A549 (cell line): ENCODE results near the gene MAP3K9.

Source experiments
- CBX8 ChIP-seq: fragments of 200-600 bp; sonication (generic); IDR thresholded peaks from 2 replicates; pipeline ENCODE4 v1.6.1; 2016
- CEBPB ChIP-seq, 2 experiments: fragments of >200 bp in 1 of 2; sonication (Bioruptor Twin) in 1 of 2; formaldehyde crosslinking in 1 of 2; IDR thresholded peaks; 2 replicates each; pipeline ENCODE4 v1.6.1; 2012 to 2016
- CTCF ChIP-seq: fragments of >200 bp; sonication (Bioruptor Twin); formaldehyde crosslinking; IDR thresholded peaks from 3 replicates; pipeline ENCODE4 v1.5.1; 2016
- GATA3 ChIP-seq: IDR thresholded peaks from 2 replicates; pipeline ENCODE4 v1.6.1; 2012; ENCODE audit warnings: borderline replicate concordance
- HOXA7 ChIP-seq: fragments of 250-450 bp; sonication (Bioruptor Pico); IDR thresholded peaks from 2 replicates; pipeline ENCODE4 v1.5.0; 2020; ENCODE audit warnings: mild to moderate bottlenecking, moderate library complexity
- MAX ChIP-seq: IDR thresholded peaks from 2 replicates; pipeline ENCODE4 v1.6.1; 2012
- PHF8 ChIP-seq: fragments of 200-600 bp; sonication (generic); IDR thresholded peaks from 2 replicates; pipeline ENCODE4 v1.6.1; 2016; ENCODE audit warnings: low read depth, mild to moderate bottlenecking, antibody characterized with exemption, moderate library complexity, borderline replicate concordance
- POLR2A ChIP-seq: IDR thresholded peaks from 2 replicates; pipeline ENCODE4 v1.6.1; 2012; ENCODE audit warnings: mild to moderate bottlenecking, low read length
- RAD21 ChIP-seq, 2 experiments: fragments of >200 bp in 1 of 2; sonication (Bioruptor Twin) in 1 of 2; formaldehyde crosslinking in 1 of 2; IDR thresholded peaks in 1 of 2; conservative IDR thresholded peaks in 1 of 2; 2 replicates in 1 of 2; 3 replicates in 1 of 2; pipeline ENCODE4 v1.6.1; 2012 to 2018; ENCODE audit warnings: inconsistent platforms in 1 of 2
- REST ChIP-seq: fragments of 200-600 bp; sonication (generic); IDR thresholded peaks from 2 replicates; pipeline ENCODE4 v1.6.1; 2016; ENCODE audit warnings: antibody characterized with exemption, mild to moderate bottlenecking, moderate library complexity
- SREBF2 ChIP-seq: fragments of 450-650 bp; IDR thresholded peaks from 2 replicates; pipeline ENCODE4 v1.6.1; 2014; ENCODE audit warnings: mild to moderate bottlenecking, moderate library complexity

- no peak for TF ChIP-seq RAD21 (conservative IDR thresholded peaks at IDR 0.05 in 1 of 2, IDR thresholded peaks at IDR 0.05 in 1 of 2)
- no peak for TF ChIP-seq PHF8
- no peak for TF ChIP-seq SREBF2
- no peak for TF ChIP-seq CTCF
- no peak for TF ChIP-seq CEBPB (IDR thresholded peaks at IDR 0.05)
- TF ChIP-seq CBX8: no peak
- TF ChIP-seq MAX: no peak
- no peak for TF ChIP-seq GATA3
- TF ChIP-seq REST: no peak
- TF ChIP-seq HOXA7 (CRISPR knock-in tag): no peak
- no peak for TF ChIP-seq POLR2A
Measured at GRCh38 chr14:70812124-70812818, 3.0 kb upstream of the MAP3K9 start.
